Gastrocnemius medialis (tissue), 4 donors: ENCODE data around the gene CPPED1.

Source experiments
- CTCF ChIP-seq, 5 experiments: fragments of 450-650 bp in 3 of 5; fragments of 200-600 bp in 2 of 5; sonication (generic) in 2 of 5; IDR thresholded peaks in 4 of 5; conservative IDR thresholded peaks in 1 of 5; 1 replicate in 4 of 5; 2 replicates in 1 of 5; pipeline ENCODE4 v1.5.1; 2016 to 2019; ENCODE audit warnings: antibody characterized with exemption in 5 of 5, mild to moderate bottlenecking in 3 of 5, moderate library complexity in 3 of 5
- POLR2A ChIP-seq, 2 donors: fragments of 450-650 bp; IDR thresholded peaks; one replicate each; pipeline ENCODE4 v1.6.1; 2017; ENCODE audit warnings: antibody characterized with exemption in 2 of 2, mild to moderate bottlenecking in 2 of 2, moderate library complexity in 2 of 2

GRCh38 chr16:12739738-12740137 lies 63.9 kb downstream of the CPPED1 start:
- TF ChIP-seq CTCF (IDR thresholded peaks at IDR 0.05 in 4 of 5, conservative IDR thresholded peaks at IDR 0.05 in 1 of 5): no peak
- TF ChIP-seq POLR2A (IDR thresholded peaks at IDR 0.05): no peak
